IMR-90 (cell line): ENCODE measurements around the gene KRT77.

Source experiments
- BHLHE40 ChIP-seq: fragments of 150-350 bp; IDR thresholded peaks from 2 replicates; pipeline ENCODE4 v1.6.1; 2016; ENCODE audit warnings: mild to moderate bottlenecking, low read depth, low read length
- FOS ChIP-seq: fragments of 150-350 bp; IDR thresholded peaks from 2 replicates; pipeline ENCODE4 v1.6.1; 2016; ENCODE audit warnings: low read depth, low read length
- MAZ ChIP-seq: IDR thresholded peaks from 2 replicates; pipeline ENCODE4 v1.6.1; 2012; ENCODE audit warnings: low read depth, mild to moderate bottlenecking, low read length, improper control_type of control experiment, moderate library complexity, borderline replicate concordance
- MXI1 ChIP-seq: IDR thresholded peaks from 2 replicates; pipeline ENCODE4 v1.6.1; 2012; ENCODE audit warnings: low read depth, mild to moderate bottlenecking, low read length, moderate library complexity, borderline replicate concordance
- POLR2A ChIP-seq: IDR thresholded peaks from 2 replicates; pipeline ENCODE4 v1.6.1; 2012; ENCODE audit warnings: mild to moderate bottlenecking, low read depth, low read length
- RAD21 ChIP-seq: IDR thresholded peaks from 2 replicates; pipeline ENCODE4 v1.6.1; 2012; ENCODE audit warnings: low read length, improper control_type of control experiment
- SMC3 ChIP-seq: fragments of 150-350 bp; IDR thresholded peaks from 2 replicates; pipeline ENCODE4 v1.6.1; 2016; ENCODE audit warnings: low read depth, mild to moderate bottlenecking, antibody characterized with exemption, low read length, moderate library complexity
- TF ChIP-seq, protein P1 (sequence below): conservative IDR thresholded peaks from 2 replicates; pipeline ENCODE4 v1.5.1; 2012; ENCODE audit warnings: mild to moderate bottlenecking, low read depth, low read length, improper control_type of control experiment
- TF ChIP-seq, protein P2 (sequence below): fragments of 150-350 bp; IDR thresholded peaks from 2 replicates; pipeline ENCODE4 v1.6.1; 2017; ENCODE audit warnings: mild to moderate bottlenecking, antibody characterized with exemption, low read length, low read depth

DNA sequence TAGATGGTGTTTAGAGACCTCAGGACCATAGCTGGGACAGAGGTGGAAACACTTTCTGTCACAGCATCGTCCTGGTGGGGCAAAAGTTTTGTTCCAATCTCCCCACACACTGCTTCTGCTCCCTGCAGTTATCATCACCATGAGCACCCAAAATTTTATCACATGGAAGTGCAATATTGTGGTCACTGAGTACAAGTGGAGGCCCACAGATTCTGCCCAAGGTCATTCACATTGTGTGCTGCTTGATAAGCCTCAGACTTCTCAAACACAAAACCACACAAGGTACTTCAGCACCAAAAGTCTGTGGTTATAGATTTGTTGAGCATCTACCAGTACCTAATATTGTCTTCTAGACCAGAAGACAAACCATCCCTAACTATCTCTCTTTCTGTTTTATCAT, 554 bp upstream of the KRT77 start:
- TF ChIP-seq, protein P1, sequence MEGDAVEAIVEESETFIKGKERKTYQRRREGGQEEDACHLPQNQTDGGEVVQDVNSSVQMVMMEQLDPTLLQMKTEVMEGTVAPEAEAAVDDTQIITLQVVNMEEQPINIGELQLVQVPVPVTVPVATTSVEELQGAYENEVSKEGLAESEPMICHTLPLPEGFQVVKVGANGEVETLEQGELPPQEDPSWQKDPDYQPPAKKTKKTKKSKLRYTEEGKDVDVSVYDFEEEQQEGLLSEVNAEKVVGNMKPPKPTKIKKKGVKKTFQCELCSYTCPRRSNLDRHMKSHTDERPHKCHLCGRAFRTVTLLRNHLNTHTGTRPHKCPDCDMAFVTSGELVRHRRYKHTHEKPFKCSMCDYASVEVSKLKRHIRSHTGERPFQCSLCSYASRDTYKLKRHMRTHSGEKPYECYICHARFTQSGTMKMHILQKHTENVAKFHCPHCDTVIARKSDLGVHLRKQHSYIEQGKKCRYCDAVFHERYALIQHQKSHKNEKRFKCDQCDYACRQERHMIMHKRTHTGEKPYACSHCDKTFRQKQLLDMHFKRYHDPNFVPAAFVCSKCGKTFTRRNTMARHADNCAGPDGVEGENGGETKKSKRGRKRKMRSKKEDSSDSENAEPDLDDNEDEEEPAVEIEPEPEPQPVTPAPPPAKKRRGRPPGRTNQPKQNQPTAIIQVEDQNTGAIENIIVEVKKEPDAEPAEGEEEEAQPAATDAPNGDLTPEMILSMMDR: no peak
- TF ChIP-seq RAD21 (no peak), POLR2A (no peak), BHLHE40 (no peak), SMC3 (no peak), MAZ (no peak), FOS (no peak), MXI1 (no peak)
- TF ChIP-seq, protein P2, sequence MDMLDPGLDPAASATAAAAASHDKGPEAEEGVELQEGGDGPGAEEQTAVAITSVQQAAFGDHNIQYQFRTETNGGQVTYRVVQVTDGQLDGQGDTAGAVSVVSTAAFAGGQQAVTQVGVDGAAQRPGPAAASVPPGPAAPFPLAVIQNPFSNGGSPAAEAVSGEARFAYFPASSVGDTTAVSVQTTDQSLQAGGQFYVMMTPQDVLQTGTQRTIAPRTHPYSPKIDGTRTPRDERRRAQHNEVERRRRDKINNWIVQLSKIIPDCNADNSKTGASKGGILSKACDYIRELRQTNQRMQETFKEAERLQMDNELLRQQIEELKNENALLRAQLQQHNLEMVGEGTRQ: no peak
